OCI-LY1 (cell line): ENCODE results near the gene ASCC2.

Source experiments
- CTCF ChIP-seq: fragments of 200-600 bp; sonication (generic), shearing (Covaris generic); IDR thresholded peaks from 2 replicates; pipeline ENCODE4 v1.5.1; 2017; ENCODE audit warnings: mild to moderate bottlenecking, antibody characterized with exemption, low read length, moderate library complexity, mixed read lengths
- EZH2 ChIP-seq: fragments of 200-600 bp; sonication (generic), shearing (Covaris generic); IDR thresholded peaks from 2 replicates; pipeline ENCODE4 v1.8.0; 2017; ENCODE audit warnings: borderline replicate concordance, mixed run types, mild to moderate bottlenecking, antibody characterized with exemption, low read length, moderate library complexity, mixed read lengths

- TF ChIP-seq CTCF: no peak
- no peak for TF ChIP-seq EZH2
Observed at GRCh38 chr22:29831958-29832357, 6.1 kb downstream of the ASCC2 start.
